ENCODE results near the gene SLC6A6. TPM values are rescaled to one million over a fixed set of nuclear protein-coding genes. Genes with fewer than 3 reads are reported as not detected.

SLC6A6 gene
- total and polyA plus RNA-seq, 2 donors from 2014 or later = 7.1 to 64.0 TPM

GRCh38 chr3:14429640-14430039 is 27.2 kb downstream of the SLC6A6 start:
- FAIRE-seq (no peak), DNase-seq (no peak)
- no peaks in the 10 kb centered on the region for H3K9me3 ChIP-seq (ENCODE audit: control insufficient read depth in 2 of 3, insufficient read depth in 1 of 3, low read length in 3 of 3)
- intact Hi-C loops (cut with DNase I) = no loop called here
- no peak overlapping the region for H3K27ac ChIP-seq (ENCODE audit: low read depth in 2 of 2, low read length in 2 of 2)
- TF ChIP-seq CTCF (IDR thresholded peaks at IDR 0.05; ENCODE audit: borderline replicate concordance, extremely low read depth, insufficient read depth) = no peak
- peaks cover 0 to 62% (median 50%) of the 10 kb centered on the region in 3 donors for H3K4me1 ChIP-seq (ENCODE audit: control insufficient read depth in 2 of 3, insufficient read depth in 2 of 3, low read depth in 1 of 3, low read length in 3 of 3)
- no peak overlapping the region for H3K9ac ChIP-seq (ENCODE audit: low read length in 3 of 3)
- no peaks in the 10 kb centered on the region for H3K36me3 ChIP-seq (ENCODE audit: control insufficient read depth in 2 of 3, insufficient read depth in 3 of 3, low read length in 3 of 3)
- H3K27me3 ChIP-seq (ENCODE audit: control insufficient read depth, insufficient read depth, low read length) = no peaks in the 10 kb centered on the region
- H3K4me3 ChIP-seq (ENCODE audit: low read length in 3 of 3) = no peak overlapping the region

DNA sequence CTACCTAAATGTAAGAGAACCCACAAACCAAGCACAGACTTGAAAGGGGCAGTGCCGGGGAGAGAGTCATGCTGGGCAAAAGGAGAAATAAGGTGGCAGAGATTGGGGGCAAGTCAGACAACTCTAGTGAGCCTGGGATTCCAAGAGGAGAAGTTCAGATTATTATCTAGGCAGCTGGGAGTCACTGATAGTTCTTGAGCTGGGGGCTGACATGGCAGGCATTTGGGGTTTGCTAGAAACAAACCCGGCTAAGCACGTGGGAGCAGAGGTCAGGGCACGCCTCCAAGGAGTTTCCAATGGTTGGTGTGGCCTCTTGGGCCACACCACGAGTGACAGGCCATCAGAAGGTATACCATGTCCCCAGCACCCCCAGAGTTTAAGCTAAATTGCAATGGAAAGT is 27.6 kb downstream of the SLC6A6 start:
- Histone ChIP-seq H3K4me1 (ENCODE audit: control insufficient read depth in 2 of 3, insufficient read depth in 2 of 3, low read depth in 1 of 3, low read length in 3 of 3) (peaks cover 0 to 64% (median 53%) of the 10 kb centered on the region in 3 donors), H3K27me3 (ENCODE audit: control insufficient read depth, insufficient read depth, low read length) (no peaks in the 10 kb centered on the region), H3K9me3 (ENCODE audit: control insufficient read depth in 2 of 3, insufficient read depth in 1 of 3, low read length in 3 of 3) (no peaks in the 10 kb centered on the region), H3K36me3 (ENCODE audit: control insufficient read depth in 2 of 3, insufficient read depth in 3 of 3, low read length in 3 of 3) (no peaks in the 10 kb centered on the region), H3K27ac (ENCODE audit: low read depth in 2 of 2, low read length in 2 of 2) (no peak overlapping the region), H3K4me3 (ENCODE audit: low read length in 3 of 3) (no peak overlapping the region), H3K9ac (ENCODE audit: low read length in 3 of 3) (no peak overlapping the region)
- no peak for TF ChIP-seq CTCF (IDR thresholded peaks at IDR 0.05; ENCODE audit: borderline replicate concordance, extremely low read depth, insufficient read depth)
- DNase-seq = no peak
- intact Hi-C loops (cut with DNase I) = no loop called here
- no peak for FAIRE-seq

- DNase-seq = no peak
- no peak for TF ChIP-seq CTCF (IDR thresholded peaks at IDR 0.05; ENCODE audit: borderline replicate concordance, extremely low read depth, insufficient read depth)
- H3K27ac ChIP-seq (ENCODE audit: low read depth in 2 of 2, low read length in 2 of 2) = peak overlapping the region; percentile 85 to 90
- H3K4me1 ChIP-seq (ENCODE audit: control insufficient read depth in 2 of 3, insufficient read depth in 2 of 3, low read depth in 1 of 3, low read length in 3 of 3) = peaks cover 0 to 65% (median 58%) of the 10 kb centered on the region in 3 donors
- H3K9ac ChIP-seq (ENCODE audit: low read length in 3 of 3) = peak overlapping the region in 1 of 3 donors; percentile 80
- intact Hi-C loops (cut with DNase I) = no loop called here
- no peak for FAIRE-seq
- H3K27me3 ChIP-seq (ENCODE audit: control insufficient read depth, insufficient read depth, low read length) = no peaks in the 10 kb centered on the region
- H3K36me3 ChIP-seq (ENCODE audit: control insufficient read depth in 2 of 3, insufficient read depth in 3 of 3, low read length in 3 of 3) = no peaks in the 10 kb centered on the region
- H3K9me3 ChIP-seq (ENCODE audit: control insufficient read depth in 2 of 3, insufficient read depth in 1 of 3, low read length in 3 of 3) = no peaks in the 10 kb centered on the region
- no peak overlapping the region for H3K4me3 ChIP-seq (ENCODE audit: low read length in 3 of 3)
These were observed 28.5 kb downstream of the SLC6A6 start for GRCh38 chr3:14430706-14431451.

Data from kidney (tissue), 14 donors.